ENCODE measurements around the gene MYO5B. TPM values are rescaled to one million over a fixed set of nuclear protein-coding genes. Genes with fewer than 3 reads are reported as not detected.

Gene MYO5B
- polyA plus RNA-seq, 1 of the 3 experiments (the other 2 are of a cell fraction): 1.3 TPM

GRCh38 chr18:49988733-49989132 lies 206.2 kb downstream of the MYO5B start:
- no peaks in the 10 kb centered on the region for H4K20me1 ChIP-seq (ENCODE audit: insufficient read depth)
- H3K4me1 ChIP-seq (ENCODE audit: control insufficient read depth in 1 of 2, insufficient read depth in 2 of 2, low read depth in 1 of 2, low read length in 1 of 2): no peaks in the 10 kb centered on the region
- 90% methylated on average over 2 of the region's 2 CpGs for WGBS (ENCODE audit: low lambda C conversion rate)
- CTCF ChIA-PET: interaction anchor here (1.2 kb wide), 1 partner anchor 368 kb away, joined by 3 read pairs; no protein-coding TSS in a partner anchor
- H3K4me3 ChIP-seq (ENCODE audit: low read depth in 2 of 2, low read length in 1 of 2): no peak overlapping the region
- no peaks in the 10 kb centered on the region for H3K36me3 ChIP-seq (replicated peaks in 1 of 2; ENCODE audit: control insufficient read depth in 1 of 2, insufficient read depth in 2 of 2, low read length in 1 of 2)
- no peak for DNase-seq
- no peak overlapping the region for H3K4me2 ChIP-seq
- H3K9me2 ChIP-seq: no peaks in the 10 kb centered on the region
- no peak overlapping the region for H3K27ac ChIP-seq (ENCODE audit: low read depth in 2 of 2, low read length in 1 of 2)
- H3K27me3 ChIP-seq (ENCODE audit: insufficient read depth): peaks cover 17% of the 10 kb centered on the region; the same call in 1 of the 2 replicates
- POLR2A ChIA-PET: no interaction called here
- TF ChIP-seq CHD2 (IDR thresholded peaks at IDR 0.05; ENCODE audit: low read length, partially characterized antibody): no peak
- no peak for TF ChIP-seq TEAD4 (IDR thresholded peaks at IDR 0.05; ENCODE audit: borderline replicate concordance, insufficient read depth)
- no peak for TF ChIP-seq CTCF (IDR thresholded peaks at IDR 0.05)
- no peak for TF ChIP-seq FOXJ3 (CRISPR knock-in tag; IDR thresholded peaks at IDR 0.05)
- no peak for TF ChIP-seq SIN3A (IDR thresholded peaks at IDR 0.05; ENCODE audit: borderline replicate concordance, low read depth, low read length)
- no peak for TF ChIP-seq FOXM1 (IDR thresholded peaks at IDR 0.05; ENCODE audit: low read depth)
- H2AFZ ChIP-seq (ENCODE audit: low read depth): no peak overlapping the region
- H3F3A ChIP-seq (replicated peaks; ENCODE audit: insufficient read depth): no peaks in the 10 kb centered on the region
- H3K9ac ChIP-seq: no peak overlapping the region
- no peaks in the 10 kb centered on the region for H3K79me2 ChIP-seq (ENCODE audit: insufficient read depth)
- no peaks in the 10 kb centered on the region for H3K9me3 ChIP-seq

GRCh38 chr18:49988101-49988500 lies 206.8 kb downstream of the MYO5B start:
- 47% methylated on average over 5 of the region's 5 CpGs for WGBS (ENCODE audit: low lambda C conversion rate)
- POLR2A ChIA-PET: no interaction called here
- H3K9ac ChIP-seq: no peak overlapping the region

More at GRCh38 chr18:49988101-49988500, 206.8 kb downstream of the MYO5B start:
- no peak overlapping the region for H3K4me2 ChIP-seq
- no peaks in the 10 kb centered on the region for H3K9me2 ChIP-seq
- no peak overlapping the region for H3K27ac ChIP-seq (ENCODE audit: low read depth in 2 of 2, low read length in 1 of 2)
- CTCF ChIA-PET: interaction anchor here (0.5 kb wide), 1 partner anchor 218 kb away, joined by 3 read pairs; no protein-coding TSS in a partner anchor
- H4K20me1 ChIP-seq (ENCODE audit: insufficient read depth): no peaks in the 10 kb centered on the region
- no peaks in the 10 kb centered on the region for H3K36me3 ChIP-seq (replicated peaks in 1 of 2; ENCODE audit: control insufficient read depth in 1 of 2, insufficient read depth in 2 of 2, low read length in 1 of 2)
- H3K27me3 ChIP-seq (ENCODE audit: insufficient read depth): peaks cover 17% of the 10 kb centered on the region; the same call in 1 of the 2 replicates
- no peak overlapping the region for H2AFZ ChIP-seq (ENCODE audit: low read depth)
- no peaks in the 10 kb centered on the region for H3K9me3 ChIP-seq
- H3K79me2 ChIP-seq (ENCODE audit: insufficient read depth): no peaks in the 10 kb centered on the region
- TF ChIP-seq EZH2phosphoT487 (IDR thresholded peaks at IDR 0.05; ENCODE audit: borderline replicate concordance, low read depth): no peak
- no peak for TF ChIP-seq EP300 (IDR thresholded peaks at IDR 0.05; ENCODE audit: borderline replicate concordance in 1 of 2, low read depth in 1 of 2, low read length in 1 of 2)
- TF ChIP-seq ZBTB33 (IDR thresholded peaks at IDR 0.05; ENCODE audit: borderline replicate concordance, low read depth): no peak
- no peak for TF ChIP-seq MEF2A (IDR thresholded peaks at IDR 0.05; ENCODE audit: borderline replicate concordance, low read depth)
- no peak for TF ChIP-seq MXI1 (IDR thresholded peaks at IDR 0.05; ENCODE audit: low read depth, low read length)
- no peak for TF ChIP-seq GATA2 (CRISPR knock-in tag; IDR thresholded peaks at IDR 0.05)
- DNase-seq: no peak
- no peak overlapping the region for H3K4me3 ChIP-seq (ENCODE audit: low read depth in 2 of 2, low read length in 1 of 2)
- H3F3A ChIP-seq (replicated peaks; ENCODE audit: insufficient read depth): no peaks in the 10 kb centered on the region
- no peaks in the 10 kb centered on the region for H3K4me1 ChIP-seq (ENCODE audit: control insufficient read depth in 1 of 2, insufficient read depth in 2 of 2, low read depth in 1 of 2, low read length in 1 of 2)

Data from SK-N-SH (cell line).